Neural progenitor cell (in vitro differentiated cells): ENCODE data around the gene MC1R. TPM values are rescaled to one million over a fixed set of nuclear protein-coding genes. Genes with fewer than 3 reads are reported as not detected.
A peak's percentile ranks its signal among the peaks of the same experiment; 100 is the strongest.

Source experiments
- DNase-seq: peaks from one replicate; pipeline ENCODE4 v3.0.0-alpha.2; 2016; ENCODE audit warnings: low spot score
- H2AFZ ChIP-seq: fragments of 200-600 bp; sonication (generic); replicated peaks from 2 replicates; pipeline ENCODE4 v1.6.1; 2016; ENCODE audit warnings: antibody characterized with exemption
- H3F3A ChIP-seq: fragments of 200-600 bp; sonication (generic); 2 replicates; pipeline ENCODE4 v1.6.1; 2016; ENCODE audit warnings: antibody characterized with exemption, low read depth
- H3K27ac ChIP-seq: fragments of 200-600 bp; sonication (generic); 2 replicates; pipeline ENCODE4 v1.5.1; 2016; ENCODE audit warnings: mild to moderate bottlenecking
- H3K27me3 ChIP-seq: fragments of 200-600 bp; sonication (generic); 2 replicates; pipeline ENCODE4 v1.6.1; 2016; ENCODE audit warnings: mild to moderate bottlenecking, moderate library complexity
- H3K36me3 ChIP-seq: fragments of 200-600 bp; sonication (generic); 2 replicates; pipeline ENCODE4 v1.5.1; 2016
- H3K4me1 ChIP-seq: fragments of 200-600 bp; sonication (generic); 2 replicates; pipeline ENCODE4 v1.6.1; 2016; ENCODE audit warnings: mixed run types
- H3K4me2 ChIP-seq: fragments of 200-600 bp; sonication (generic); 2 replicates; pipeline ENCODE4 v1.6.1; 2016
- H3K4me3 ChIP-seq: fragments of 200-600 bp; sonication (generic); 2 replicates; pipeline ENCODE4 v1.5.1; 2016
- H3K79me2 ChIP-seq: fragments of 200-600 bp; sonication (generic); 2 replicates; pipeline ENCODE4 v1.6.1; 2016; ENCODE audit warnings: low read depth
- H3K9ac ChIP-seq: fragments of 200-600 bp; sonication (generic); 2 replicates; pipeline ENCODE4 v1.6.1; 2016
- H3K9me3 ChIP-seq: fragments of 200-600 bp; sonication (generic); 2 replicates; pipeline ENCODE4 v1.5.1; 2016; ENCODE audit warnings: low read depth
- H4K20me1 ChIP-seq: fragments of 200-600 bp; sonication (generic); 2 replicates; pipeline ENCODE4 v1.6.1; 2016; ENCODE audit warnings: low read depth
- H3K27ac Mint-ChIP-seq: 3 replicates; pipeline ENCODE4 v1.8.0; 2021; ENCODE audit warnings: mixed read lengths
- H3K27me3 Mint-ChIP-seq: 2 replicates; pipeline ENCODE4 v1.8.0; 2022; ENCODE audit warnings: low read depth, mild to moderate bottlenecking, inconsistent platforms, moderate library complexity, mixed read lengths; ENCODE audit not compliant: insufficient read depth
- H3K36me3 Mint-ChIP-seq: 3 replicates; pipeline ENCODE4 v1.8.0; 2021; ENCODE audit warnings: mixed read lengths
- H3K4me1 Mint-ChIP-seq: 3 replicates; pipeline ENCODE4 v1.8.0; 2021; ENCODE audit warnings: mixed read lengths
- H3K4me3 Mint-ChIP-seq: 3 replicates; pipeline ENCODE4 v1.8.0; 2021; ENCODE audit warnings: mild to moderate bottlenecking, moderate library complexity, mixed read lengths
- H3K9me3 Mint-ChIP-seq: 3 replicates; pipeline ENCODE4 v1.8.0; 2020; ENCODE audit warnings: mixed read lengths
- EZH2 ChIP-seq: fragments of 200-600 bp; sonication (generic); IDR thresholded peaks from 2 replicates; pipeline ENCODE4 v1.6.1; 2017; ENCODE audit warnings: antibody characterized with exemption, mild to moderate bottlenecking, moderate library complexity
- EZH2phosphoT487 ChIP-seq: fragments of 200-600 bp; sonication (generic); IDR thresholded peaks from 2 replicates; pipeline ENCODE4 v1.6.1; 2017; ENCODE audit warnings: antibody characterized with exemption
- total RNA-seq: library from RNA; depleted of rRNA; stranded (reverse); fragments of >200 nt; gene quantifications from 2 replicates; pipeline ENCODE4 v1.2.3, GENCODE V29; 2015; ENCODE audit warnings: low replicate concordance
- TF ChIP-seq, protein P1 (sequence below): fragments of 200-600 bp; sonication (generic); IDR thresholded peaks from 2 replicates; pipeline ENCODE4 v1.5.1; 2017; ENCODE audit warnings: antibody characterized with exemption, mild to moderate bottlenecking

The MC1R gene
- total RNA-seq, 1 donor from 2014 or later, result 1.7 TPM

DNA sequence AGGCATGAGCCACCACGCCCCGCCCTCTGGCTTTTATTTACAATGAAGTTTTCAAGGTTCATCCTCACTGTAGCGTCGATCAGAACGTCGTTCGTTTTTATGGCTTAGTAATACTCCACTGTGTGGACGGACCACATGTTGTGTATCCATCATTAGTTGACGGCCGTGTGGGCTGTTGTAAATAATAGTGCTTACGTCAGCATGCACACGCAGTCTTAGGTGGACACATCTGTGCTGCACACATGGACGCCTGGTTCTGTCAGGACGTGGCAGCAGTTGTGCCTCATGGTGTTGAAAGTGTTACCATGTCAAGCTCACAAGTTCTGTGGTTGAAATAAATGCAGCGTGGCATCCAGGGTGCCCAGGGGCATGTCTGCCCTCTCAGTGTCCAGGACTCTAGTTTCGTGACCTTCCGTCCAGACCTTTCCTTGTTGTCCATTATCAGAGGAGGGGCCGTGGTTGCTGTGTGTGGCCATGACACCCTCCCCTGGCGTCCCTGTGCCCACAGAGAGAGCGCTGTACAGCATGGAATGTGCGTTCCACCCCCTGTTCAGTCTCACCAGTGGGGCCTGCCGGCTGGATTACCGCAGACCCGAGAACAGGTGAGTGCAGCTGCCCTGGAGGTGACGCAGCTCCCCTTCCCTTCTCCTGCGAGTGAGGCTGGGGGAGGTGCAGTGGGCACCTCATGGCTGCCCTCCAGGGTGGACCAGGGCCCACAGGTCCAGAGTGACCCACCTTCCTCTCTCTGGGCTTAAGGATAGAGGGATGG is 23.0 kb upstream of the MC1R start:
- DNase-seq, result no peak
- no peak overlapping the region for H3K27ac Mint-ChIP-seq
- Histone ChIP-seq H2AFZ (no peak overlapping the region), H3K27ac (no peak overlapping the region), H3K9me3 (no peaks in the 10 kb centered on the region), H3F3A (no peaks in the 10 kb centered on the region), H3K36me3 (no peaks in the 10 kb centered on the region), H3K4me2 (no peak overlapping the region), H3K4me1 (no peaks in the 10 kb centered on the region), H3K4me3 (no peak overlapping the region), H4K20me1 (no peaks in the 10 kb centered on the region), H3K9ac (no peak overlapping the region), H3K79me2 (no peaks in the 10 kb centered on the region), H3K27me3 (no peaks in the 10 kb centered on the region)
- H3K4me3 Mint-ChIP-seq, result no peak overlapping the region
- H3K9me3 Mint-ChIP-seq, result no peaks in the 10 kb centered on the region
- H3K4me1 Mint-ChIP-seq, result no peaks in the 10 kb centered on the region
- TF ChIP-seq EZH2, result no peak
- TF ChIP-seq EZH2phosphoT487, result no peak
- TF ChIP-seq, protein P1, sequence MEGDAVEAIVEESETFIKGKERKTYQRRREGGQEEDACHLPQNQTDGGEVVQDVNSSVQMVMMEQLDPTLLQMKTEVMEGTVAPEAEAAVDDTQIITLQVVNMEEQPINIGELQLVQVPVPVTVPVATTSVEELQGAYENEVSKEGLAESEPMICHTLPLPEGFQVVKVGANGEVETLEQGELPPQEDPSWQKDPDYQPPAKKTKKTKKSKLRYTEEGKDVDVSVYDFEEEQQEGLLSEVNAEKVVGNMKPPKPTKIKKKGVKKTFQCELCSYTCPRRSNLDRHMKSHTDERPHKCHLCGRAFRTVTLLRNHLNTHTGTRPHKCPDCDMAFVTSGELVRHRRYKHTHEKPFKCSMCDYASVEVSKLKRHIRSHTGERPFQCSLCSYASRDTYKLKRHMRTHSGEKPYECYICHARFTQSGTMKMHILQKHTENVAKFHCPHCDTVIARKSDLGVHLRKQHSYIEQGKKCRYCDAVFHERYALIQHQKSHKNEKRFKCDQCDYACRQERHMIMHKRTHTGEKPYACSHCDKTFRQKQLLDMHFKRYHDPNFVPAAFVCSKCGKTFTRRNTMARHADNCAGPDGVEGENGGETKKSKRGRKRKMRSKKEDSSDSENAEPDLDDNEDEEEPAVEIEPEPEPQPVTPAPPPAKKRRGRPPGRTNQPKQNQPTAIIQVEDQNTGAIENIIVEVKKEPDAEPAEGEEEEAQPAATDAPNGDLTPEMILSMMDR, result no peak
- H3K27me3 Mint-ChIP-seq, result peaks cover 3% of the 10 kb centered on the region
- peaks cover 27% of the 10 kb centered on the region for H3K36me3 Mint-ChIP-seq

DNA sequence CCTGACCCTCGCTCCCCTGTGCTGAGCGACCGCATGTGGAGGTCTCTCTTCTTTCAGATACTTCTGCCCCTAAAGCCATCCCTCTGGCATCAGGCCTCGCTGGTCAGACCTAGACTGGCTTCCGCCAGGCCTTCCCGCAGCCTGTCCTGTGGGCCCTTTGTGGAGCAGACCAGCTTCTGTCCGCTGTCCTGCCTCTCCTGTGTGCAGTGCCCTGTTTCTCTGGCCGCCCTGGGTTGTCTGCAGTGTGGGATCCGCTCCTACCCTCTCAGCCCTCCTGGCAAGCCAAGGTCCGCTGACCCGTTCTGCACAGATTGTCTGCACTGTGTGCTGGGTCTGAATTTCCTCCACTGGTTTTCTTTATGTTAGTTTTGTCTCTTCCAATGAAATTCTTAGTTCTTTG is 21.5 kb upstream of the MC1R start:
- H3K27ac Mint-ChIP-seq, result no peak overlapping the region

DNA sequence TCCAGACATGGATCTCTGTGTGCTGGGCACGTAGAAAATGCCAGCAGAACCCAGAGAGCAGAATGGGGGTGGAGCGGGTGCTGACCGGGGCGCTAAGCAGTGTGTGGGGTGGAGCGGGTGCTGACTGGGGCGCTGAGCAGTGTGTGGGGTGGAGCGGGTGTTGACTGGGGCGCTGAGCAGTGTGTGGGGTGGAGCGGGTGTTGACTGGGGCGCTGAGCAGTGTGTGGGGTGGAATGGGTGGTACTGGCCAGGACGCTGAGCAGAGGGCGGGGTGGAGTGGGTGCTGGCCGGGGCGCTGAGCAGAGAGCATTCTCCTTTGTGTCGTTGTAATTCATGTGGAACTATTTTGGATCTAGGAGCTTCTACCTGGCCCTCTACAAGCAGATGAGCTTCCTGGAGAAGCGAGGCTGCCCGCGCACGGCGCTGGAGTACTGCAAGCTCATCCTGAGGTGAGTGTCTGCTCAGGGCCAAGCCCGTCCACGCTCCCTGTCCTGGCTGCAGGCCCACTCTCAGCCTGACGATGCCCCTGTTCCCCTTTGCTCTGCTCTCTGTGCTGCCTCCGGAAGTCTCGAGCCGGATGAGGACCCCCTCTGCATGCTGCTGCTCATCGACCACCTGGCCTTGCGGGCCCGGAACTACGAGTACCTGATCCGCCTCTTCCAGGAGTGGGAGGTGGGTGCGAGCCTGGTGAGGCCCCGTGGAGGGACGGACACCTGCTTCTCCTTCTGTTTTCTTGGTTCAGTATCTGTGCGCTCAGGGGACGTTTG is 20.3 kb upstream of the MC1R start:
- Histone ChIP-seq H3F3A (no peaks in the 10 kb centered on the region), H3K27ac (no peak overlapping the region), H3K9ac (no peak overlapping the region), H2AFZ (no peak overlapping the region), H3K9me3 (no peaks in the 10 kb centered on the region), H3K79me2 (no peaks in the 10 kb centered on the region), H3K36me3 (no peaks in the 10 kb centered on the region), H3K4me3 (no peak overlapping the region), H3K4me2 (no peak overlapping the region), H3K4me1 (no peaks in the 10 kb centered on the region), H3K27me3 (no peaks in the 10 kb centered on the region), H4K20me1 (no peaks in the 10 kb centered on the region)
- Mint-ChIP-seq H3K27ac (peak overlapping the region; percentile 33), H3K4me3 (no peak overlapping the region), H3K4me1 (no peaks in the 10 kb centered on the region), H3K36me3 (peaks cover 25% of the 10 kb centered on the region), H3K27me3 (peaks cover 5% of the 10 kb centered on the region), H3K9me3 (no peaks in the 10 kb centered on the region)
- TF ChIP-seq EZH2, result no peak
- TF ChIP-seq, protein P1, result no peak
- TF ChIP-seq EZH2phosphoT487, result no peak
- no peak for DNase-seq

More for the DNA sequence above, 21.5 kb upstream of the MC1R start:
- Mint-ChIP-seq H3K36me3 (peaks cover 25% of the 10 kb centered on the region), H3K4me3 (no peak overlapping the region), H3K4me1 (no peaks in the 10 kb centered on the region), H3K27me3 (peaks cover 3% of the 10 kb centered on the region), H3K9me3 (no peaks in the 10 kb centered on the region)
- no peaks in the 10 kb centered on the region for H3K27me3 ChIP-seq
- no peaks in the 10 kb centered on the region for H3K79me2 ChIP-seq
- no peak for TF ChIP-seq EZH2
- no peak for TF ChIP-seq EZH2phosphoT487
- TF ChIP-seq, protein P1, result no peak
- DNase-seq, result no peak
- H2AFZ ChIP-seq, result no peak overlapping the region
- no peaks in the 10 kb centered on the region for H3K36me3 ChIP-seq
- H3K4me1 ChIP-seq, result no peaks in the 10 kb centered on the region
- no peak overlapping the region for H3K27ac ChIP-seq
- no peaks in the 10 kb centered on the region for H3F3A ChIP-seq
- no peaks in the 10 kb centered on the region for H4K20me1 ChIP-seq
- H3K9me3 ChIP-seq, result no peaks in the 10 kb centered on the region
- no peak overlapping the region for H3K9ac ChIP-seq
- no peak overlapping the region for H3K4me3 ChIP-seq
- H3K4me2 ChIP-seq, result no peak overlapping the region
